NCI-H774 (cell line): ENCODE measurements around the gene PARM1.

Source experiments
- DNase-seq: peaks from one replicate; lab custom pipeline; 2025; lab: John Stamatoyannopoulos, UW

Gene PARM1

DNA sequence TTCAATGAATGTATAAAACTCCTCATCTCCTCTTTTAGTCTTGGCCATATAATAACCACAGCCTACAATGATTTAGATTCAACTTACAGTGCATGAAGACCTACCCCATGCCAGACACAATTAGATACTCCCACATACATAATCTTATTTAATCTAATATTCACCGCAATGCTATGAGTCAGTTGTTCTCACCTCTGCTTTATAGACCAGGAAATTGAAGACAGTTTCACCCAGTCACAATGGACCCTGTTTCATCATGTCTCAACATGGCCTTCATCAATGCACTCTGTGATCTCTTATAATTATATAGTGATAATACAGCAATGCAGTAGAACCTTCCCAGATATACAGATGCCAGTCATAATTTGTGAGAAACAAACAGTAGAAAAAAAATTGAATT, 148.6 kb downstream of the PARM1 start:
- DNase-seq = no peak

DNA sequence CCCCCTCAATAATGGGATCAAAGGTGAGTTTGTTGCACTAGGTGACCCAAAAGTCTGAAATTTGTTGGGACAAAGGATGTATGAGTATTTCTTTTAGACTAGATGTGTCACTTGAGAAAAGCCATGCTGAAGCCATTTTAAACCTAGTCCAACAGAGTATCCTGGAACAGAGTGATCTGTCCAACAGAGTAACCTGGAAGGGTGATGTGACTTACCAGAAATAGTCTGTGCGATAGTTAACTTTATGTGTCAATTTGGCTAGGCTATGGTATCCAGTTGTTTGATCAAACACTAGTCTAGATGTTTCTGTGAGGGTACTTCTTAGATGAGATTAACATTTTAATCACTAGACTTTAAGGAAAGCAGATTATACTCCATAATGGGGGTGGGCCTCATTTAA, 154.5 kb downstream of the PARM1 start:
- no peak for DNase-seq

DNA sequence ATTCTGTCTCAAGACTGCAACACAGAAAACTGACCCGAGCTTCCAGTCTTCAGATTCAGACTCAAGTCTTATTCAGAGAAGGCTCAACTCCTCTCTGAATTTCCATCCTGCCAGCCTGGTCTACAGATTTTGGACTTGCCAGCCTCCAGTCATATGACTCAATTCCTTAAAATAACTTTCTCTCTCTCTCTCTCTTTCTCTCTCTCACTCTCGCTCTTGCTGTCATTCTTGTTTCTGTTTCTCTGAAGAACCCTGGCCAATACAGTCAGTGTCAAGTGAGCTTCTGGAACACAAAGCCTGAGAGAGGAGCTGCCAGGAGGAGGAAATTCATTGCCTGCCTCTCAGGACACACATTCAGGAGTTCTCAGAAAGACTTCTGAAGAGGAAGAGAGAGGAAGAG, 154.9 kb downstream of the PARM1 start:
- no peak for DNase-seq

DNA sequence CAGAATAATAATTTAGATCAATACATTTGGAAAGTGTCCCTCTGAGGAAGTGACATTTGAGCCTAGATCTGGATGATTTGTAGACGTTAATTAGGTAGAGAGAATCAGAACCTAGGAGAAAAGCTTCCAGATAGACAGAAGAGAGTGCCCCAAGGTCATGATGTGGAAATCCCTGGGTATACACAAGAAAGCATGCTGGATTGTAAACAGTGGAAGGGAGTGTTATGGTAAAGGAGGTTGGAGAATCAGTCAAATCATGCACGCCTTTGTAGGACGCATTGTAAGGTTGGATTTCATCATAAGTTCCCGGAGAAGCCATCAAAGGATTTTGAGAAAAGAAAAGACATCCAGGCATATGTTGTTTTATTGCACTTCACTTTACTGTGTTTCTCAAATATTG, 156.3 kb downstream of the PARM1 start:
- DNase-seq = no peak

DNA sequence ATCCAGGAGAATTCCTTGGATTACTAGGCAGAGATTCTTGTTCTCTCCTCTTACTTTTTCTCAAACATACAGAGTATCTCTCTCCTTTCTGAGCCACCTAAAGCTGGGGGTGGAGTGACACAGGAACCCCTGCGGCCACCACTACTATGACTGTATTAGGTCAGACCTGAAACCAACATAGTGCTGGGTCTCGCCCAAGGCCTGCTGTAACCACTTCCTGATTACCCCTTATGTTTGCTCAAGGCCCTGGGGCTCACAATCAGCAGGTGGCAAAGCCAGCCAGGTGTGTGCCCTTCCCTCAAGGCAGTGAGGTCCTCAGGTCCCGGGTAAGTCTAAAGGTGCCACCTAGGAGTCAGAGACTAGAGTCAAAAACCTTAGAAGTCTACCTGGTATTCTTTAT, 166.4 kb downstream of the PARM1 start:
- DNase-seq = no peak
